ENCODE measurements around the gene PRKG2. TPM values are rescaled to one million over a fixed set of nuclear protein-coding genes. Genes with fewer than 3 reads are reported as not detected.

PRKG2 gene
- total RNA-seq, 1 experiment from 2014 or later, result 1.9 TPM

DNA sequence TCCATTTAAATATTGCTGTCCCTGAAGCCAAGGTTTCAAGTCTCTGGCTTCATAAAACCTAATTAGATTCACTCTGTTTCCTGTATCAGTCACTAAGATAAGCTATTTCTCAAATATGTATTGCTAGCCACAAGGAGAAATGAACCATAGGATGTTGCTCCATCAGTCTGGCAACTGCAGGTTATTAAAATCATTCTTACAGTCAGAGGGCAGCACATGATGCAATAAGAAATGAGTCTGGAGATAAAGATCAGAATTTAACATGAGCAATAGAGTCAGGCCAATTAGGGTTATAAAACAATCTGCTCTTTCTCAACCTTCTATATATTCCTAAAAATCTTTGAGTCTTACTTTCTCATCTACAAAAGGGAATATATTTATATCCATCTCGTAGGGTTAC is 7.2 kb downstream of the PRKG2 start:
- H4K5ac ChIP-seq (ENCODE audit: insufficient read length, low read depth, low read length), result no peak overlapping the region
- H2BK20ac ChIP-seq (ENCODE audit: low read depth, low read length, poor library complexity, severe bottlenecking), result no peak overlapping the region
- H2BK5ac ChIP-seq (ENCODE audit: insufficient read length, low read length), result no peak overlapping the region
- H3K4me1 ChIP-seq (ENCODE audit: insufficient read depth, low read length), result no peaks in the 10 kb centered on the region
- no peak overlapping the region for H2BK120ac ChIP-seq (ENCODE audit: low read depth, low read length, poor library complexity, severe bottlenecking)
- Mint-ChIP-seq H3K4me1 (no peaks in the 10 kb centered on the region), H3K27me3 (ENCODE audit: low read depth) (peaks cover 15% of the 10 kb centered on the region), H3K27ac (no peak overlapping the region), H3K4me3 (no peak overlapping the region), H3K36me3 (ENCODE audit: insufficient read depth in 1 of 3, low read depth in 3 of 3) (no peaks in the 10 kb centered on the region), H3K9me3 (peaks cover 0 to 4% of the 10 kb centered on the region in 2 experiments; a peak in 4 of 5 replicates)
- H3K14ac ChIP-seq (ENCODE audit: insufficient read depth, low read length), result no peak overlapping the region
- no CpG with 5 or more reads among the region's 1 CpG for WGBS (ENCODE audit: extremely low coverage, insufficient read length, low lambda C conversion rate)
- no peaks in the 10 kb centered on the region for H3K79me1 ChIP-seq (ENCODE audit: insufficient read depth, low read depth, low read length, poor library complexity, severe bottlenecking)
- H3K27me3 ChIP-seq (ENCODE audit: insufficient read depth, low read length), result peaks cover 2% of the 10 kb centered on the region; the same call in 1 of the 2 replicates
- no peak overlapping the region for H3K4me2 ChIP-seq (ENCODE audit: insufficient read depth, insufficient read length, low read length)
- no peak overlapping the region for H4K8ac ChIP-seq (replicated peaks; ENCODE audit: insufficient read length, low read depth, low read length)
- no peak overlapping the region for H3K27ac ChIP-seq (ENCODE audit: insufficient read length, low read depth, low read length)
- H2BK12ac ChIP-seq (ENCODE audit: insufficient read length, low read depth, low read length), result no peak overlapping the region
- H3K23ac ChIP-seq (ENCODE audit: insufficient read length, low read depth, low read length), result no peak overlapping the region
- H4K91ac ChIP-seq (ENCODE audit: insufficient read length, low read depth, low read length), result no peak overlapping the region
- no peak overlapping the region for H3K4ac ChIP-seq (ENCODE audit: low read depth, low read length)
- H3K56ac ChIP-seq (ENCODE audit: insufficient read length, low read depth, low read length), result no peak overlapping the region
- TF ChIP-seq, protein P1, sequence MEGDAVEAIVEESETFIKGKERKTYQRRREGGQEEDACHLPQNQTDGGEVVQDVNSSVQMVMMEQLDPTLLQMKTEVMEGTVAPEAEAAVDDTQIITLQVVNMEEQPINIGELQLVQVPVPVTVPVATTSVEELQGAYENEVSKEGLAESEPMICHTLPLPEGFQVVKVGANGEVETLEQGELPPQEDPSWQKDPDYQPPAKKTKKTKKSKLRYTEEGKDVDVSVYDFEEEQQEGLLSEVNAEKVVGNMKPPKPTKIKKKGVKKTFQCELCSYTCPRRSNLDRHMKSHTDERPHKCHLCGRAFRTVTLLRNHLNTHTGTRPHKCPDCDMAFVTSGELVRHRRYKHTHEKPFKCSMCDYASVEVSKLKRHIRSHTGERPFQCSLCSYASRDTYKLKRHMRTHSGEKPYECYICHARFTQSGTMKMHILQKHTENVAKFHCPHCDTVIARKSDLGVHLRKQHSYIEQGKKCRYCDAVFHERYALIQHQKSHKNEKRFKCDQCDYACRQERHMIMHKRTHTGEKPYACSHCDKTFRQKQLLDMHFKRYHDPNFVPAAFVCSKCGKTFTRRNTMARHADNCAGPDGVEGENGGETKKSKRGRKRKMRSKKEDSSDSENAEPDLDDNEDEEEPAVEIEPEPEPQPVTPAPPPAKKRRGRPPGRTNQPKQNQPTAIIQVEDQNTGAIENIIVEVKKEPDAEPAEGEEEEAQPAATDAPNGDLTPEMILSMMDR (conservative IDR thresholded peaks at IDR 0.05), result no peak
- H3K9ac ChIP-seq (ENCODE audit: extremely low read depth, insufficient read length, low read length), result no peak overlapping the region
- no peak overlapping the region for H3T11ph ChIP-seq (ENCODE audit: low read length)
- H3K9me3 ChIP-seq (ENCODE audit: control insufficient read depth, low read depth, low read length), result no peaks in the 10 kb centered on the region
- no peaks in the 10 kb centered on the region for H3K79me2 ChIP-seq (ENCODE audit: insufficient read depth, low read length)
- no peak overlapping the region for H3K18ac ChIP-seq (ENCODE audit: insufficient read length, low read depth, low read length)
- H2AFZ ChIP-seq (ENCODE audit: low read length), result no peak overlapping the region
- no peak for DNase-seq
- no peaks in the 10 kb centered on the region for H3K23me2 ChIP-seq (ENCODE audit: insufficient read length, low read depth, low read length, poor library complexity, severe bottlenecking)
- H2BK15ac ChIP-seq (ENCODE audit: low read depth, low read length), result no peak overlapping the region
- H4K20me1 ChIP-seq (ENCODE audit: control insufficient read depth, insufficient read depth, insufficient read length), result no peaks in the 10 kb centered on the region
- no peak overlapping the region for H2AK5ac ChIP-seq (ENCODE audit: insufficient read length, low read length)

Data from H9 (cell line).